DND-41 (cell line): ENCODE data around the gene ADSS1.

Experiments used
- CTCF ChIP-seq: IDR thresholded peaks from 2 replicates; pipeline ENCODE4 v1.5.1; 2012; ENCODE audit warnings: borderline replicate concordance, low read length, moderate library complexity, mild to moderate bottlenecking; ENCODE audit not compliant: poor library complexity, severe bottlenecking; ENCODE audit errors: extremely low read depth
- EZH2 ChIP-seq: IDR thresholded peaks from 3 replicates; pipeline ENCODE4 v1.6.1; 2012; ENCODE audit warnings: borderline replicate concordance, low read depth, mild to moderate bottlenecking, moderate library complexity, low read length, inconsistent platforms; ENCODE audit not compliant: severe bottlenecking

GRCh38 chr14:104689881-104690711, 33.9 kb upstream of the ADSS1 start:
- TF ChIP-seq CTCF (no peak), EZH2 (no peak)
